IPS-15b (cell line): Measurements from ENCODE around the gene ANKFN1.

Experiments used
- H3K27me3 ChIP-seq: one replicate; pipeline ENCODE4 v1.6.1; 2013; ENCODE audit warnings: low read length; ENCODE audit not compliant: control insufficient read depth, insufficient read depth
- H3K36me3 ChIP-seq: one replicate; pipeline ENCODE4 v1.6.1; 2013; ENCODE audit warnings: low read length; ENCODE audit not compliant: control insufficient read depth, insufficient read depth
- H3K4me1 ChIP-seq: one replicate; pipeline ENCODE4 v1.6.1; 2013; ENCODE audit warnings: mild to moderate bottlenecking, low read length; ENCODE audit not compliant: control insufficient read depth, insufficient read depth
- H3K4me3 ChIP-seq: one replicate; pipeline ENCODE4 v1.5.1; 2013; ENCODE audit warnings: low read depth, low read length
- H3K9ac ChIP-seq: one replicate; pipeline ENCODE4 v1.6.1; 2013; ENCODE audit warnings: low read depth, mild to moderate bottlenecking, low read length
- H3K9me3 ChIP-seq: one replicate; pipeline ENCODE4 v1.6.1; 2013; ENCODE audit warnings: mild to moderate bottlenecking, low read length; ENCODE audit not compliant: control insufficient read depth, insufficient read depth

ANKFN1 gene

GRCh38 chr17:56536766-56537165 lies 383.5 kb downstream of the ANKFN1 start:
- Histone ChIP-seq H3K9me3 (no peaks in the 10 kb centered on the region), H3K4me1 (no peaks in the 10 kb centered on the region), H3K36me3 (no peaks in the 10 kb centered on the region), H3K4me3 (no peak overlapping the region), H3K9ac (no peak overlapping the region), H3K27me3 (peaks cover 2% of the 10 kb centered on the region)

DNA sequence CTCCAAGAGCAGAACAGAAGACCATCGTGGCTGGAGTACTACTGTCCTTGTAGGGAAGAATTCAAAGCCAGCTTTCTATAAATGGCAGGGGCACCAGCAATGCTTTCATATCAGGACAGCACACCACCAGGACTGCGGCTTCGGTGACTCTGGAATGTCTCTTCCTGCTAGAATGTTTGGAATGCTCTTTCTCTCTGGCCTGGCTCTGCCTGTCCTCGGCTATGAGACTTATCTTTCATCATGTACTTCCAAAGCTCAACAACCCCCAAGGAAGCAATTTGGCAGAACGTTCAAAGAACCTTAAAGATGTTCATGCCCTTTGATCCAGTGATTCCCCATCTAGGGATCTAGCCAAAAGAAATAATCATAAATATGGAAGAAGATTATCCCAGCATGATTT lies 387.6 kb downstream of the ANKFN1 start:
- Histone ChIP-seq H3K4me1 (no peaks in the 10 kb centered on the region), H3K9ac (no peak overlapping the region), H3K9me3 (no peaks in the 10 kb centered on the region), H3K27me3 (no peaks in the 10 kb centered on the region), H3K4me3 (no peak overlapping the region), H3K36me3 (no peaks in the 10 kb centered on the region)

- Histone ChIP-seq H3K4me3 (no peak overlapping the region), H3K36me3 (no peaks in the 10 kb centered on the region), H3K27me3 (no peaks in the 10 kb centered on the region), H3K4me1 (no peaks in the 10 kb centered on the region), H3K9ac (no peak overlapping the region), H3K9me3 (no peaks in the 10 kb centered on the region)
Observed at GRCh38 chr17:56543280-56543679, 390.0 kb downstream of the ANKFN1 start.

- H3K36me3 ChIP-seq, result no peaks in the 10 kb centered on the region
- no peaks in the 10 kb centered on the region for H3K27me3 ChIP-seq
- H3K4me3 ChIP-seq, result no peak overlapping the region
- no peaks in the 10 kb centered on the region for H3K9me3 ChIP-seq
- H3K4me1 ChIP-seq, result no peaks in the 10 kb centered on the region
- H3K9ac ChIP-seq, result no peak overlapping the region
Observed at GRCh38 chr17:56545106-56545505, 391.8 kb downstream of the ANKFN1 start.

DNA sequence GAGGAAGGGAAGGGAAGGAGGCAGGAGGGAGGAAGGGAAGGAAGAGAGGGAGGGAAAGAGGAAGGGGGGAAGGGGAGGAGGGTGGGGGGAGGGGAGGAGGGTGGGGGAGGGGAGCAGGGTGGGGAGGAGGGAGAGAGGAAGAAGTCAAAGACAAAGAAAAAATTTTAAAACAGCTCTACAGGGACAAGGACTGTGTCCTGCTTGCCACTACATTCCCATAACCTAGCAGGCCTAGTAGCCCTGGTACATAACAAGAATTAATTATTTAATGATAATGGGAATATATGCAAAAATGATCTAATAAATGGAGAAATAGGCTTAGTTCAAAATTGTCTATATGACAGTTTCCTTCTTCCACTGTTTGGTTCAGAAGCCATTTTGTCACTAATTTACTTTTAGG lies 392.7 kb downstream of the ANKFN1 start:
- Histone ChIP-seq H3K4me3 (no peak overlapping the region), H3K27me3 (no peaks in the 10 kb centered on the region), H3K4me1 (no peaks in the 10 kb centered on the region), H3K9me3 (no peaks in the 10 kb centered on the region), H3K36me3 (no peaks in the 10 kb centered on the region), H3K9ac (no peak overlapping the region)

GRCh38 chr17:56548661-56549060 lies 395.4 kb downstream of the ANKFN1 start:
- H3K4me3 ChIP-seq, result no peak overlapping the region
- no peaks in the 10 kb centered on the region for H3K36me3 ChIP-seq
- no peaks in the 10 kb centered on the region for H3K9me3 ChIP-seq
- no peak overlapping the region for H3K9ac ChIP-seq
- H3K4me1 ChIP-seq, result no peaks in the 10 kb centered on the region
- H3K27me3 ChIP-seq, result no peaks in the 10 kb centered on the region

GRCh38 chr17:56549501-56549900 lies 396.2 kb downstream of the ANKFN1 start:
- H3K36me3 ChIP-seq, result no peaks in the 10 kb centered on the region
- no peak overlapping the region for H3K9ac ChIP-seq
- no peaks in the 10 kb centered on the region for H3K4me1 ChIP-seq
- H3K9me3 ChIP-seq, result no peaks in the 10 kb centered on the region
- H3K4me3 ChIP-seq, result no peak overlapping the region
- H3K27me3 ChIP-seq, result no peaks in the 10 kb centered on the region

DNA sequence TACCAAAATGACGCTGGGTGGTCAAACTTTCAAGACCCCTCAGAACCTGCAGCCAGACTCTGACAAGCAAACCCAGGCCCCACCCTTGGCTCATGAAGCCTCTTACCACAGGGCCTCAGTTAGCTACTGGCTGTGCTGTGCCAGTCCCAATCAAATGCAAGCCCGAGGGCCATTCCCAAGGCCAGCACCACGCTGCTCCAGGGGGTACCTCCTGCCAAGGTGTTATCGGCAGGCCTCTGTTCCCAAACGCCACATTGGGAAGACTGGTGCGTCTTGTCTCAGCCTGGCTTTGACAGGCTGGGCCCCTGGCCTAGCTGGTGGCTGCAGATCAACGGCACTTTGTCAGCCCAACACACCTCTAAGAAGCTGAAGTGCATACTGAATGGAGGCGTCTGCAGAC lies 404.4 kb downstream of the ANKFN1 start:
- Histone ChIP-seq H3K9me3 (no peaks in the 10 kb centered on the region), H3K4me1 (no peaks in the 10 kb centered on the region), H3K36me3 (no peaks in the 10 kb centered on the region), H3K27me3 (no peaks in the 10 kb centered on the region), H3K9ac (no peak overlapping the region), H3K4me3 (no peak overlapping the region)

DNA sequence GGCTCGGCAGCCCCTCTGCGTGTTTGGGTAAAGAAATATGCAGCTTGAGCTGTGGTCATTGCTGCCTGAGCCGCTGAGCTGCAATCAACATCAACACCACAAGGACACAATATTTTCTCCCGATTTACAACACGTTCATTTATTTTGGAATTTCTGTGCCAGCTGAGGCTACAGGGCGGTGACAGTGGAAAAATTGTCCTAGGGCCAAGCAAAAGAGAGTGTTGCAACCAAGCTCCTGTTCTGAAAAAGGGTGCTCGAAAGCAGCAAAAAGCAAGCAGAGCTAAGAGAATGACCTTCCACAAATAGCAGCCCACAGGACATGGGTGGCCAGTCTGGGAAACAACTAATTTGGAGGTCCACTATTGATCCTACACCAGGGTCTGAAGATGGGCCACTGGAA lies 404.8 kb downstream of the ANKFN1 start:
- H3K4me1 ChIP-seq, result no peaks in the 10 kb centered on the region
- H3K9me3 ChIP-seq, result no peaks in the 10 kb centered on the region
- no peak overlapping the region for H3K9ac ChIP-seq
- no peak overlapping the region for H3K4me3 ChIP-seq
- H3K36me3 ChIP-seq, result no peaks in the 10 kb centered on the region
- no peaks in the 10 kb centered on the region for H3K27me3 ChIP-seq
